Fibroblast of the aortic adventitia (primary cell): ENCODE data around the gene MAN1C1. TPM values are rescaled to one million over a fixed set of nuclear protein-coding genes. Genes with fewer than 3 reads are reported as not detected.
"Not testable (repeated sequence)": the region's sequence is repeated elsewhere in the genome, so short reads cannot be mapped to it uniquely, and the experiment has no call there.

Experiments
- DNase-seq: peaks from one replicate; pipeline ENCODE4 v3.0.0-alpha.2; 2010; ENCODE audit warnings: low read depth
- H3K4me3 ChIP-seq: 2 replicates; pipeline ENCODE4 v1.5.1; 2011; ENCODE audit warnings: low read depth, mild to moderate bottlenecking, control low read depth, low read length, moderate library complexity
- CTCF ChIP-seq: IDR thresholded peaks from 2 replicates; pipeline ENCODE4 v1.5.1; 2011; ENCODE audit warnings: mild to moderate bottlenecking, low read length, control low read depth, inconsistent platforms; ENCODE audit not compliant: insufficient read depth
- total RNA-seq: library from RNA; depleted of rRNA; stranded (reverse); fragments of >200 nt; gene quantifications from 2 replicates; pipeline ENCODE4 v1.2.3, GENCODE V29; 2012; ENCODE audit warnings: low replicate concordance

Gene MAN1C1
- total RNA-seq, 1 donor, result 6.6 TPM

- no peak overlapping the region for H3K4me3 ChIP-seq
- no peak for DNase-seq
- no peak for TF ChIP-seq CTCF
These were observed 17.7 kb upstream of the MAN1C1 start for GRCh38 chr1:25598879-25599278.

- H3K4me3 ChIP-seq, result no peak overlapping the region
- no peak for DNase-seq
- TF ChIP-seq CTCF, result no peak
These were observed 16.5 kb upstream of the MAN1C1 start for GRCh38 chr1:25599969-25600610.

- not testable (repeated sequence) for DNase-seq, H3K4me3 ChIP-seq
These were observed 15.5 kb upstream of the MAN1C1 start for GRCh38 chr1:25600971-25601699.

- DNase-seq, H3K4me3 ChIP-seq: not testable (repeated sequence)
These were observed 12.6 kb upstream of the MAN1C1 start for GRCh38 chr1:25603779-25604538.

- no peak for TF ChIP-seq CTCF
- H3K4me3 ChIP-seq, result no peak overlapping the region
- DNase-seq, result no peak
These were observed 9.5 kb upstream of the MAN1C1 start for GRCh38 chr1:25607123-25607522.

- H3K4me3 ChIP-seq, result no peak overlapping the region
- TF ChIP-seq CTCF, result peak; percentile 69
- DNase-seq, result peak; percentile 74
These were observed 8.0 kb upstream of the MAN1C1 start for GRCh38 chr1:25608488-25609178.

GRCh38 chr1:25609921-25610320 lies 6.7 kb upstream of the MAN1C1 start:
- peak; percentile 52 for DNase-seq
- TF ChIP-seq CTCF, result no peak

More at GRCh38 chr1:25609921-25610320, 6.7 kb upstream of the MAN1C1 start:
- H3K4me3 ChIP-seq, result no peak overlapping the region
